SU-DHL-6 (cell line): ENCODE measurements around the gene CDH22.

ENCODE experiments used
- H2AFZ ChIP-seq: fragments of 200-600 bp; sonication (generic); 2 replicates; pipeline ENCODE4 v1.6.1; 2014; ENCODE audit warnings: low read depth, mild to moderate bottlenecking, moderate library complexity, mixed read lengths, antibody characterized with exemption, low read length; ENCODE audit not compliant: severe bottlenecking
- H3F3A ChIP-seq: fragments of 200-600 bp; shearing (Covaris generic); 2 replicates; pipeline ENCODE4 v1.6.0; 2016; ENCODE audit warnings: antibody characterized with exemption, mild to moderate bottlenecking; ENCODE audit not compliant: insufficient read depth
- H3K27ac ChIP-seq: fragments of 200-600 bp; sonication (generic); 2 replicates; pipeline ENCODE4 v1.5.1; 2016; ENCODE audit warnings: low read depth, mild to moderate bottlenecking, low read length, moderate library complexity, mixed read lengths
- H3K27me3 ChIP-seq: fragments of 200-600 bp; sonication (generic), shearing (Covaris generic); 2 replicates; pipeline ENCODE4 v1.6.0; 2014; ENCODE audit warnings: mild to moderate bottlenecking, low read length
- H3K36me3 ChIP-seq: fragments of 200-600 bp; sonication (generic); 2 replicates; pipeline ENCODE4 v1.6.1; 2014; ENCODE audit warnings: mild to moderate bottlenecking, low read length, mixed read lengths
- H3K4me2 ChIP-seq: fragments of 300-600, 200-600 bp; shearing (Covaris generic), sonication (generic); 2 replicates; pipeline ENCODE4 v1.6.0; 2014; ENCODE audit warnings: low read length, low read depth, mild to moderate bottlenecking; ENCODE audit not compliant: poor library complexity, severe bottlenecking
- H3K4me3 ChIP-seq: fragments of 200-600 bp; sonication (generic); 2 replicates; pipeline ENCODE4 v1.5.1; 2014; ENCODE audit warnings: antibody characterized with exemption, low read length, mild to moderate bottlenecking, mixed read lengths; ENCODE audit not compliant: insufficient read depth, poor library complexity, severe bottlenecking
- H3K79me2 ChIP-seq: fragments of 200-600 bp; sonication (generic); 2 replicates; pipeline ENCODE4 v1.6.1; 2014; ENCODE audit warnings: mild to moderate bottlenecking, low read length, moderate library complexity; ENCODE audit not compliant: insufficient read depth
- H3K9ac ChIP-seq: fragments of 200-600 bp; sonication (generic); 2 replicates; pipeline ENCODE4 v1.7.0; 2014; ENCODE audit warnings: mild to moderate bottlenecking, low read length
- H3K9me2 ChIP-seq: fragments of 200-600 bp; sonication (generic); replicated peaks from 2 replicates; pipeline ENCODE4 v1.6.1; 2014; ENCODE audit warnings: low read length; ENCODE audit not compliant: insufficient read depth
- H3K9me3 ChIP-seq: fragments of 200-600 bp; sonication (generic); 2 replicates; pipeline ENCODE4 v1.6.1; 2014; ENCODE audit warnings: low read length, mixed read lengths; ENCODE audit not compliant: insufficient read depth
- H4K20me1 ChIP-seq: fragments of 200-600 bp; sonication (generic); 2 replicates; pipeline ENCODE4 v1.6.1; 2014; ENCODE audit warnings: low read depth, mild to moderate bottlenecking, antibody characterized with exemption, low read length, moderate library complexity, mixed read lengths
- EZH2phosphoT487 ChIP-seq: fragments of 200-600 bp; sonication (generic), shearing (Covaris generic); conservative IDR thresholded peaks from 2 replicates; pipeline ENCODE4 v1.6.1; 2018; ENCODE audit warnings: mild to moderate bottlenecking, antibody characterized with exemption, low read length, moderate library complexity, mixed read lengths
- TF ChIP-seq, protein P1 (sequence below): fragments of 200-600 bp; sonication (generic); IDR thresholded peaks from one replicate; pipeline ENCODE4 v1.5.1; 2017; ENCODE audit warnings: antibody characterized with exemption, mild to moderate bottlenecking, low read length, moderate library complexity; ENCODE audit not compliant: insufficient read depth, poor library complexity, severe bottlenecking

The CDH22 gene

DNA sequence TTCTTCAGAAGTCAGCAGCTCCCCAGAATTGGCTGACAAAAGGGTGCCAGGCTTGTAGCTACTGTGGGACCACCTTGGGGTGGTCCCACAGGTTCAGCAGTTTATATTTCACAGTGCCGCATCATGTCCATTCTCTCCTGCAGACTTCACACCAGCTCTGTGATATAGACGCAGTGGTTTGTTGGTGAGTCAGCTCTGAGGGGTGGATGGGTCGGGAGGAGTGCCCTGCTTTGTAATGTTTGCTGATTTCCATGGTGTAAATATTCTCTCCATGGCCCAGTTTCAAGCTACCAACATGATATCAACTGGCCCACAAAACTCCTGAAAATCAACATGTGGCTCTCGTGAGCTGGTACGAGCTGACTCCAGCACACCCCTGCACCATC lies 78.2 kb downstream of the CDH22 start:
- no peaks in the 10 kb centered on the region for H3K27me3 ChIP-seq
- H2AFZ ChIP-seq = no peak overlapping the region
- no peak overlapping the region for H3K9ac ChIP-seq
- no peak for TF ChIP-seq EZH2phosphoT487
- TF ChIP-seq, protein P1, sequence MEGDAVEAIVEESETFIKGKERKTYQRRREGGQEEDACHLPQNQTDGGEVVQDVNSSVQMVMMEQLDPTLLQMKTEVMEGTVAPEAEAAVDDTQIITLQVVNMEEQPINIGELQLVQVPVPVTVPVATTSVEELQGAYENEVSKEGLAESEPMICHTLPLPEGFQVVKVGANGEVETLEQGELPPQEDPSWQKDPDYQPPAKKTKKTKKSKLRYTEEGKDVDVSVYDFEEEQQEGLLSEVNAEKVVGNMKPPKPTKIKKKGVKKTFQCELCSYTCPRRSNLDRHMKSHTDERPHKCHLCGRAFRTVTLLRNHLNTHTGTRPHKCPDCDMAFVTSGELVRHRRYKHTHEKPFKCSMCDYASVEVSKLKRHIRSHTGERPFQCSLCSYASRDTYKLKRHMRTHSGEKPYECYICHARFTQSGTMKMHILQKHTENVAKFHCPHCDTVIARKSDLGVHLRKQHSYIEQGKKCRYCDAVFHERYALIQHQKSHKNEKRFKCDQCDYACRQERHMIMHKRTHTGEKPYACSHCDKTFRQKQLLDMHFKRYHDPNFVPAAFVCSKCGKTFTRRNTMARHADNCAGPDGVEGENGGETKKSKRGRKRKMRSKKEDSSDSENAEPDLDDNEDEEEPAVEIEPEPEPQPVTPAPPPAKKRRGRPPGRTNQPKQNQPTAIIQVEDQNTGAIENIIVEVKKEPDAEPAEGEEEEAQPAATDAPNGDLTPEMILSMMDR = no peak
- no peak overlapping the region for H3K4me2 ChIP-seq
- 0 out of 2 replicates have a peak, but pooled peaks cover 3% of the 10 kb centered on the region for H4K20me1 ChIP-seq
- H3F3A ChIP-seq = no peaks in the 10 kb centered on the region
- H3K36me3 ChIP-seq = no peaks in the 10 kb centered on the region
- H3K27ac ChIP-seq = no peak overlapping the region
- no peak overlapping the region for H3K4me3 ChIP-seq
- no peaks in the 10 kb centered on the region for H3K9me3 ChIP-seq
- H3K79me2 ChIP-seq = no peaks in the 10 kb centered on the region
- H3K9me2 ChIP-seq = no peaks in the 10 kb centered on the region

DNA sequence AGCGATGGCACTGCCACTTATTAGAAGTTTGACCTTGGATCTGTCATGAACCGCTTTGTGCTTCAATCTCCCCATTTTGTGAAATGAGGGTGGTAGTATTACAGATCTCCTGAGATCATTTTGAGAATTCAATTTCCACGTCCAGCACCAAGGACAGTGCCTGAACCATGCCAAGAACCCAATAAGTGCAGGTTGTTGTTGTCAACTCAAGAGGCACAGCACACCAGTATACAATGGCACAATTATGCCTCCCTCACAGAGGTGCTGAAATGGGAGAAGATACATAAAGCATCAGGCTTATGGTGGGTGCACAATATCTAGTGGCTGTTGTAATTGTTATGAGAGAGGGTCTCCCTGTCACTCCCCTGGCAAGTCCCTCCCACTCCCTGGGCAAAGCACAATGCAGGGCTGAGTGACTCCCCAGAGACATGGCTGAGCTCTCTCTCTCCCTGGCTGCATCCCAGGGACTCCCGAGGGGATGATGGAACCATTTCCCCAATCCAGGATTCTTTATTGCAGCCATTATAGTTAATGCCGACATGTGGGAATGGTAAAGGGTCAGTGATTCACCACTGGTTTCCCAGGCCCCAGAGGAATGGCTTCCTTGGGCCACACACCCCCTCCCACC lies 78.7 kb downstream of the CDH22 start:
- Histone ChIP-seq H2AFZ (no peak overlapping the region), H3K9me3 (no peaks in the 10 kb centered on the region), H3K9ac (no peak overlapping the region), H3K27me3 (no peaks in the 10 kb centered on the region), H3K79me2 (no peaks in the 10 kb centered on the region), H4K20me1 (0 out of 2 replicates have a peak, but pooled peaks cover 3% of the 10 kb centered on the region), H3K36me3 (no peaks in the 10 kb centered on the region), H3K4me3 (no peak overlapping the region), H3K4me2 (no peak overlapping the region), H3F3A (no peaks in the 10 kb centered on the region), H3K9me2 (no peaks in the 10 kb centered on the region), H3K27ac (no peak overlapping the region)
- no peak for TF ChIP-seq EZH2phosphoT487
- TF ChIP-seq, protein P1 = no peak

DNA sequence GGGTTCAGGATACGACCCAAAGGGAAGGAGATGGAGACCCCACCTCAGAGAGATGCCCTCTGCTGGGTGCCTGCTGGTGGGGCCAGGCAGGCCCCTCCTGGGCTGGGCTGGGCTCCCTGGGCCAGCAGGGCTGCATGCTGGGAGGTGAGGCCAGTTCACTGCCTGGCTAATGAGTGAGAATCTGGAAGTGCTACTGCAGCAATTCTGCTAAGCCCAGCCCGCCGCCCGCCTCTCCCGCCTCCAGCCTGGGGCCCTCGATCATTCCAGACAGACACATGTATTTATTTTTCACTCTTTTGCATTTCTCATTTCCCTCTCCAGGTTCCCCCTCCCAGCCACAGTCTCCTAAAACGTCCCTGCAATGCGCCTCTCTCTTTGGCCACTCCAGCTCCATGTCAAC lies 79.6 kb downstream of the CDH22 start:
- H3K36me3 ChIP-seq = no peaks in the 10 kb centered on the region
- TF ChIP-seq, protein P1 = no peak
- no peak for TF ChIP-seq EZH2phosphoT487
- no peak overlapping the region for H3K4me3 ChIP-seq
- no peaks in the 10 kb centered on the region for H3K9me3 ChIP-seq
- no peaks in the 10 kb centered on the region for H3K9me2 ChIP-seq
- H2AFZ ChIP-seq = no peak overlapping the region
- no peak overlapping the region for H3K9ac ChIP-seq
- H3K4me2 ChIP-seq = no peak overlapping the region
- H4K20me1 ChIP-seq = 0 out of 2 replicates have a peak, but pooled peaks cover 3% of the 10 kb centered on the region
- no peaks in the 10 kb centered on the region for H3F3A ChIP-seq
- no peaks in the 10 kb centered on the region for H3K79me2 ChIP-seq
- no peak overlapping the region for H3K27ac ChIP-seq
- no peaks in the 10 kb centered on the region for H3K27me3 ChIP-seq
